ENCODE data around the gene PARD6G.

PARD6G gene

DNA sequence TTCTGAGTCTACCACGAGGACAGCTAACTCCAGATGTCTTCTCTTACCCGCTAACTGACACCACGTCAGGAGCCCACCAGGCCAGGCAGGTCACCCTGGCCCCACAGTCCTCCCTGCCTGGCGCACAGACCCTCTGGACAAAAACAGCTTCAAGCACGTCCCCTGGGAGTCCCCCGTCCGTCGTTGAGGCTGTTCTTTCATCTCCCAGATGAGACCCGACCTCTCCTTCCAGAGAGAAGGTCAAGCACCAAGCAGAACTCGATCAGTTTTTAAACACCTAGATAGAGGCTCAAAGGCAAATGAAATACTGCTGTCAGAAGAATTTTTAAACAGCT, 57.8 kb downstream of the PARD6G start:
- no peak for DNase-seq

DNA sequence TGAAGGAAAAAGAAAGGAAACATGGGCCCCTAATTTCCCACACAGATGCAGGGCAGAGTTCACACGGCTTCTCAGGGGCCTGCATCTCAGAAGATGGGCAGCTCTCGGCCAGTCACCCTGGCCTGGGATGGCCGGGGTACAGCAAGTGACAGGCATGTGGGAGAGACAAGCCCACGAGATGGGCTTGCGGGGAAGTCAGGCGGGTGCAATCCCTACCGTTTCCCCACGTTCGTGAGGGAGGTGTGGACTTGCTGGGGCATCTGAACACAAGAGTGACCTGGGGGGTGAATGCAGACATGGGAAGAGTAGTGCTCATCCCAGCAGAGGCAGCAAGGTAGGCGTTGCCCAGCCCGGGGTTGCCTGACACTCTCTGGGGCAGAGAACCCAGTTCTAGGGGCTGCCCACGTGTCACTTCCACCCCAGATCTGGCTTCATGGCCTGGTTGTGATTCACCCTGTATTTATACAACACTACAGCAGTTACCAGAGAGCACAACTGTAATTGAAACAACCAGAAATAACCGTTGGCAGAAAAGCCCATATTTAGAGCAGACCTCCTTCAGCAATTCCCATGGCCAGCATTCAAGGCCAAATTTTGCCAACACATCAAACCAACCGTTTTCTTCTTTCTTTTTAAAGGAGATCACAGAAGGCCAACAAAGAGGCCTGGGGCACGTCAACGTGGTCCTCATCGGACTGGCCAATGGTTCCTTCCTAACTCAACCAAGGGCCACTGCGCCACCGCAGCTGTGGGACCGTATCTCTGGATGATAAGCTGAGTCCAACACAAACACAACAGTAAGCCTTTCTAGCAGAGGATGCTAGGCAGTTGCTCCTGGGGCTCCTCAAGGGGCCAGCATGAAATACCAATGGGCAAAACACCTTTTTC, 58.4 kb downstream of the PARD6G start:
- no peak for DNase-seq

GRCh38 chr18:80187956-80188642, 59.2 kb downstream of the PARD6G start:
- DNase-seq: no peak

GRCh38 chr18:80185545-80185944, 61.8 kb downstream of the PARD6G start:
- no peak for DNase-seq

GRCh38 chr18:80184243-80184772, 63.0 kb downstream of the PARD6G start:
- DNase-seq: no peak

DNA sequence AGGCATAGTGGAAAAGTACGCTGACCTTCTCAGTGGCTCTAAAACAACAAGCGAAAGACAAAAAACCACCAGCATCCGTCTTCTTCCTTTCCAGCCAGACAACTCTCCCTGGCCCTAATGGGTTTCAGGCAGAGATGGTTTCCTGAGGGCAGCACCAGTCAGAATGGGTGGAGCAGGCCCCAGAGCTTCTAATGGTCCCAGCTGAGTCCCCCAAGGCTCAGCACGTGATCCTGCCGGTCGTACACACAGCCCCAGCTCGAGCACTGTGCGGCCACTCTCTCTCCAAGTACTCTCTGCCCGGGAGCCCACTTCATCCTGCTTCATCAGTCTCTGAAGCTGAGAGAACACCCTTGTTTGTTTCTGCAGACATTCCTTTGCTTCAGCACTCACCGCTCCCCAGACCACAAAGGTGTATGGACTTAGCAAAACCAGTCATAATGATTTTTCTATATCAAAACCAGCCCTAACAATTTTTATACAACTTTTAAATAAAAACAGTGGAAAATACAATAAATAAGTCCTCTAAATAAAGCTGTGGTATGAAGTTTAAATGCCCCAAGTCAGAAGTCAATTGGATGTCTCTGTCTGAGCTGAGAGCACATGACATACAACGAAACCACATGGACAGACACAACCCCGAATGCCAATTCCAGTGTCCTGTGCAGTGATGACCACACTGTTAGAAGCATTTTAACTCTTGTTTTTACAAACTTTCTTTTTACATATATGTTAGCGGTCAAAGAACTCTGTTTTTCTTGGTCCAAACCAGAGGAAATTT, 63.9 kb downstream of the PARD6G start:
- no peak for DNase-seq

DNA sequence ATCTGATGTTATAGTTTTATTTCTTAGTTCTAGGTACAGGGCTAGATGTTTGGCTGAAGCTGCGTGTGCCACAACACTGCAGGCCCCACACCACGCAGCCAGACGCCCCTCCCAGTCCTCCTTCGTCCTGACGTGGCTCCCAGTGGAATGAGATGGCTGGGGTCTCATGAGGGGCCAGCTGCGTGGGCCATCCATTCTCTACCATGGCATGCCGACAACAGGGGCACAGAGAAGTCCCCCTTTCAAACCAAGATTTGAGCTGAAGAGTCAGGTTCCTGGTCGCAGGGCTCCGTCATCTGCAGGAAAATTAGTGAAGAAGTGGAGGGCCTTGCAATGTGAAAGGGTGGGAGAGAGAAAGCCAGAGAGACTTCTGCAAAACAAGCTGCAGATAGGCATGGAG, 64.5 kb downstream of the PARD6G start:
- no peak for DNase-seq

DNA sequence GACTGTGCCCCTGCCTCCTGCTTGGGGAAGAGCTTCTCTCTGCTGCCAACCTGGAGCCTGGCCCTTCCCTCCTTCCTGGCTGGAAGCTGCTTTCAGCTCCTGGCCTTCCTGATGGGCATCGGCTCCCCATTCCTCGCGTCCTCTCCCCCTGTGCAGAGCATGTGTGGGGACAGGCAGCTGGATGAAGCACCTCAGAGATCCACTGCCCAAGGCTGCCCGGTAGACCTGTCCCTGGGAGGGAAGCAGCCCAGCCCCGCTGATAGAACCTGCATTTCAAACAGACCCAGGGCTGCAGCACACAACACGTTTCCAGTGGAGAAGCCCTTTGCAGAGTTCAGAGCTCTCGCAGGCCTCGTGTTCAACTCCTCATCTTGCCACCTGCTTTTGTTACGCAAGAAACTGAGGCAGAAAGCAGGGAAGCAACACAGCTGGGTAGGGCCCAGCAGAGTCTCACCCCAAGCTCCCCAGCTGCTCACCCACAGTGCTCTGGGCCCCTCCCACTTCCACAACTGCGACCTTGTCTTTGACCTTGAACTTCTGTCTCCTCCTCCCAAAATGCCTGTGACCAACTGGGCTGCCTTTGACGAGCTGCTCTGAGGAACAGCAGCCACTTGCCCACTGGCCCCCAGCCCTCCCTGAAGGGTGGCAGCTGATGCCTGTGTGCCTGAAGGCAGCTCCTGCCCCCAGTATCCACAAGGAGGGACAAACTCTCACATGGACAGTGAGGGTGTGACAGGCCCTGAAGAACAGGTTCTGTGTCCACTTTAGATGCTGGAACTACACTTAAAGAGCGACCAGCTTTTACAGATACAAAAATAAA, 65.5 kb downstream of the PARD6G start:
- no peak for DNase-seq

DNA sequence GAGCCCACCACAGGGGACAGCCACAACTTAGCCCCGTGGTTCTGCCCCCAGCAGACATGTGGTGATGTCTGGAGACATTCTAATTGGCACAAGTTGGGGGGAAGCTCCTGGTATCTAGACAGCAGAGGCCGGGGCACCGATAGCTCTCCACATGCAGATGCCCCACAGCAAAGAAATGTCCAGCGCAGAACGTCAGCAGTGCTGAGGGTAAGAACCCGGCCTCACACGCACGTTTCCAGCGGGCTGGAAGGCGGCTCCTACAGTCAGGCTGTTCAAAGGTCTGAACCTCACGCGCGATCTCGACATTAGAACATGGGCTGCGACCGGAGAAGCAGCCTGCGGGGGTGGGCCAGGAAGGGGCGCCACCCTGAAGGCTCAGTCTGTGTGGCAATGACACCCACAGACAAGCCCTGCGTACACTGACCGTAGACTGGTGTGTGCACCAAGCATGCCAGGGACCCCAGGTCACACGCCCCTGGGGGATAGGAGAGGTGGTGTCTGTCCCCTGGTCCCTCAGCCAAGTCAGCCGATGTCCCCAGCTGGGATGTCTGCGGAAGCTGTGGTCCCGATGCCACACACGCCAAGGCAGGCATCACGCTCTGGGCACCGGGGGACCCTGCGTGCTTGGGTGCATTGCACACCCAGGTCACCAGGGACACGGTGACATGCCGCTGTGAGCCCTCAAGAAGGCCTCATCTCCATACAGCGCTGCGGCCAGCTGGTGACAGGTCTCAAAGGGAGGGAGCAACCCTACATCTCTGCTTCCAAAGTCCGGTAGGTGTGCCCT, 66.3 kb downstream of the PARD6G start:
- no peak for DNase-seq

DNA sequence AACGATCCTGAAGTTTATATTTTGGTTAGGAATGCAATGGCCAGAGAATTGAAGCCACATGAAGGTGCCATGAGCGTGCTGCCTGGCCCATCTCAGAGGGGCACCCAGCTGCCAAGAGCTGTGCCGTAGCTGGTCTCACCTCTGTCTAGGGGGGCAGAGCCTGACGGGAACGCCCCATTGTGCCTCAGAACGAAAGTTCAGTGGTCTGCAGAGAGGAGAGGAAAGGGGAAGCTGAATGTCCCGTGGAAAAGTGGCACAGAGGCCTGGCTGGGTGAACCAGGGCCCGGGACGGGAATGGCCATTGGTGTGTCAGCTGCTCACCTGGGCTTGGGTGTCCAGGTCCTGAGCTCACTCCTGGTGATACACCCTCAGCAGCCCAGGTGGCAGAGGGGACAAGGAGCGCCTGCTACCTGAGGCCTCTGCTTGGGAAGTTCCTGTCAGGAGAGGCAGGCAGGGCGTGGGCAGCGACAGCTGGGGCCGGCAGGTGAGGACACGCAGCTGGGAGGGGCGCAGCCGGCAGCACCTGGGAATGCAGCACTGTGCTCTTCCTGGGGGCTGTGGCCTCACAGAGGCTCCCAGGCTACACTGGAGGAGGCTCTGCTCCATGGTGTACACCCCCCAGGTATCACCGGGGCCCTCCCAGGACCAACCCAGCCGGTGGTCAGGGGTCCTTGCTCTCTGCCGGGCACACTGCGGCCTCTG, 67.3 kb downstream of the PARD6G start:
- no peak for DNase-seq

GRCh38 chr18:80178935-80179818, 68.1 kb downstream of the PARD6G start:
- no peak for DNase-seq

GRCh38 chr18:80177128-80177527, 70.2 kb downstream of the PARD6G start:
- DNase-seq: no peak

DNA sequence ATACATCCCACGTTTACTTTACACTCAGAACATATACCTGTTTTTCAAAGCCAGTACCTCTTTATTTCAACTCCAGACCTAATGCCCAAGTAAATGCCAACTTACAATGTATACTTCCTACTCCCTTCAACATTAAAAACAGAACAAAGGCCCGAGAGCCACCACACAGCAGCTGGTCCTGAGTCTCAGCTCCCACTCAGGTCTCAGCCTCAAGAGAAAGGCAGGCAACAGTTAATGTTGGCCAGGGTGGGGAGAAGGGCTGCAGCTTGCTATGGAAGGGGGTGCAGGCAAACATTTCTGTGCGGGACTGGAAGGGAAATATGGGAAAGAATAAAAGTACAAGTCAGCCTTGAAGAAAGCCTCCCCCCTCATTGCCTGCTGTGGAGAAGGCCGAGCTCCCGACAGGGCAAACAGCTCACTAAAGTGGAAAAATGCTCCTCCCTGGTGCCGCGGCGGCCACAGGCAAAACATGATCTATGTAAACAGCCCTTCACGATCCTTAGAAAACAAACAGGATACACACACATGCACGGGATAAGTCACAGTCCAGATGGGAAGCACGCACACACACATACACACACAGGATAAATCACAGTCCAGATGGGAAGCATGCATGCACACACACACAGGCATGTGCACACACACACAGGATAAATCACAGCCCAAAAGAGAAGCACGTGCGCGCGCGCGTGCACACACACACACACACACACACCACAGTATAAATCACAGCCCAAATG, 70.8 kb downstream of the PARD6G start:
- DNase-seq: no peak

GRCh38 chr18:80175451-80176204, 71.7 kb downstream of the PARD6G start:
- no peak for DNase-seq

DNA sequence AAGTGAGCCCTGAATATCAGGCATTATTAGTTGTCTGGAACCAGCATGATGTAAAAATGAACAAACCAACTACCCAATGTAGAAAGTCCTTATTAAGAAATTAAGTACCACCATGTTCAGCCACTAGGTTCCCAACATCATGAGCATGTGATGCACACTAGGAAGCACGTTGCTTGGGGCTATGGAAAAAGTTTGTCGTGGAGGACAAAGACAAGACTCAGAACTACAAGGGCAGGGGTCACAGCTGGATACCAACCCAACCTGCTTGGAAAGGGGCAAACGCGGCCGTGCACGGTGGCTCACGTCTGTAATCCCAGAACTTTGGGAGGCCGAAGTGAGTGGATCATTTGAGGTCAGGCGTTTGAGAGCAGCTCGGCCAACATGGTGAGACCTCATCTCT, 74.3 kb downstream of the PARD6G start:
- DNase-seq: no peak

GRCh38 chr18:80172056-80172455, 75.3 kb downstream of the PARD6G start:
- no peak for DNase-seq

GRCh38 chr18:80171054-80171872, 76.1 kb downstream of the PARD6G start:
- peak in 1 of 2 experiments; percentile 45 for DNase-seq

Data from NCI-H1930 (cell line).